ENCODE results near the gene DEFB123. TPM values are rescaled to one million over a fixed set of nuclear protein-coding genes. Genes with fewer than 3 reads are reported as not detected.

The DEFB123 gene
- total and polyA plus RNA-seq, 9 of the 15 experiments (the other 6 are each of a cell fraction or from before 2014, with no cell fraction given), result not detected

GRCh38 chr20:31484001-31484400 is 43.6 kb downstream of the DEFB123 start (continued):
- TF ChIP-seq E2F6 (IDR thresholded peaks at IDR 0.05; ENCODE audit: borderline replicate concordance in 1 of 2, extremely low read depth in 1 of 2, insufficient read depth in 1 of 2, insufficient read length in 1 of 2, low read depth in 1 of 2, low read length in 1 of 2, poor library complexity in 1 of 2, severe bottlenecking in 1 of 2) (peak; percentile 78 to 85), BDP1 (IDR thresholded peaks at IDR 0.05; ENCODE audit: insufficient read depth, insufficient read length) (no peak), ZSCAN29 (IDR thresholded peaks at IDR 0.05) (no peak), SMAD3 (CRISPR knock-in tag; conservative IDR thresholded peaks at IDR 0.05) (no peak), ZBTB43 (CRISPR knock-in tag; IDR thresholded peaks at IDR 0.05) (no peak), HOMEZ (CRISPR knock-in tag; IDR thresholded peaks at IDR 0.05) (no peak), NRF1 (conservative IDR thresholded peaks at IDR 0.05 in 1 of 2, IDR thresholded peaks at IDR 0.05 in 1 of 2) (peak; percentile 91 to 92), SMAD2 (IDR thresholded peaks at IDR 0.05; ENCODE audit: low read depth, low read length) (no peak), NFIC (IDR thresholded peaks at IDR 0.05) (no peak)

Measured in K562 (cell line).